T follicular helper cell (primary cell): ENCODE measurements around the gene TOMM34.

Experiments used
- DNase-seq: peaks from one replicate; pipeline ENCODE4 v3.0.0-alpha.2; 2020; ENCODE audit warnings: low read depth

TOMM34 gene

GRCh38 chr20:44894959-44895358, 65.2 kb downstream of the TOMM34 start:
- DNase-seq: no peak
